Activated naive CD8-positive, alpha-beta T cell treated with anti-CD3 and anti-CD28 coated beads, Interleukin-2, amount 50 U/mL, for 24 hours (primary cell): ENCODE results near the gene CCL25.

Experiments used
- ATAC-seq: fragments of 150-1000 bp; cut with Tn5 transposase; one replicate; pipeline ENCODE4 v1.10.0; 2021
- DNase-seq: peaks from one replicate; pipeline ENCODE4 v3.0.0; 2021
- H3K27ac Mint-ChIP-seq: one replicate; pipeline ENCODE4 v1.8.0; 2021; ENCODE audit warnings: mild to moderate bottlenecking, mixed read lengths
- H3K27me3 Mint-ChIP-seq: one replicate; pipeline ENCODE4 v1.8.0; 2021; ENCODE audit warnings: mixed read lengths
- H3K36me3 Mint-ChIP-seq: one replicate; pipeline ENCODE4 v1.8.0; 2021; ENCODE audit warnings: low read depth, mixed read lengths
- H3K4me1 Mint-ChIP-seq: one replicate; pipeline ENCODE4 v1.8.0; 2021; ENCODE audit warnings: mixed read lengths
- H3K4me3 Mint-ChIP-seq: one replicate; pipeline ENCODE4 v1.8.0; 2021; ENCODE audit warnings: mild to moderate bottlenecking, moderate library complexity, mixed read lengths
- H3K9me3 Mint-ChIP-seq: one replicate; pipeline ENCODE4 v1.8.0; 2021; ENCODE audit warnings: mixed read lengths

The CCL25 gene

GRCh38 chr19:8034178-8034525 is 18.4 kb upstream of the CCL25 start:
- peaks cover 16% of the 10 kb centered on the region for H3K27me3 Mint-ChIP-seq
- no peak overlapping the region for H3K4me3 Mint-ChIP-seq
- no peaks in the 10 kb centered on the region for H3K4me1 Mint-ChIP-seq
- no peaks in the 10 kb centered on the region for H3K36me3 Mint-ChIP-seq
- no peak overlapping the region for H3K27ac Mint-ChIP-seq
- ATAC-seq (no peak), DNase-seq (no peak)
- H3K9me3 Mint-ChIP-seq: no peaks in the 10 kb centered on the region

DNA sequence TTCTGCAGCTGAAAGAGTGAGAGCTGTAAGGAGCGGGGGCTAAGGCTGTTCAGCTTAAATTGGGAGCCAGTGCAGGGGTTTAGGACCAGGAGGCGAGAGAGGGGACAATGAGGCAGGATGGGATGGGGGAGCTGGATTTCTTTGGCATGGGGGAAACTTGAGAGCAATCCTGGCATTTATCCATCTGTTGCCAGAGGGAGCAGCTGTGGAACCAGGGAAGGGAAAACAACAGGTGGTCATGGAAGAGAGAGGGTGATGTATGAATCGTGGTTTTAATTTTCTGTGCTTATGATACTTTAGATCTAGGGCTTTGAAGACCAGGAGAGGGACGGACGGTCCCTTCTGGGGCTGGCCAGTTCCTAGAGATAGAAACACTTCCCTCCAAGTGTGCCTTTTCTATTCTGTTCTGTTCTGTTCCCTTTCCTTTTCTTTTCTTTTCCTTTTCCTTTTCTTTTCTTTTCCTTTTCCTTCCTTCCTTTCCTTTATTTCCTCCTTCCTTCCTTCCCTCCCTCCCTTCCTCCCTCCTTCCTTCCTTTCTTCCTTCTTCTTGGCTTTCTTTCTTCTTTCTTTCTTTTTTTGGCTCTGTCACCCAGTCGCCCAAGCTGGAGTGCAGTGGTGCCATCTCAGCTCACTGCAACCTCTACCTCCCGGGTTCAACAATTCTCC is 16.0 kb upstream of the CCL25 start:
- DNase-seq: no peak
- no peak overlapping the region for H3K4me3 Mint-ChIP-seq
- no peaks in the 10 kb centered on the region for H3K9me3 Mint-ChIP-seq
- no peak overlapping the region for H3K27ac Mint-ChIP-seq
- H3K27me3 Mint-ChIP-seq: peaks cover 16% of the 10 kb centered on the region
- H3K36me3 Mint-ChIP-seq: no peaks in the 10 kb centered on the region
- H3K4me1 Mint-ChIP-seq: no peaks in the 10 kb centered on the region
- no peak for ATAC-seq

DNA sequence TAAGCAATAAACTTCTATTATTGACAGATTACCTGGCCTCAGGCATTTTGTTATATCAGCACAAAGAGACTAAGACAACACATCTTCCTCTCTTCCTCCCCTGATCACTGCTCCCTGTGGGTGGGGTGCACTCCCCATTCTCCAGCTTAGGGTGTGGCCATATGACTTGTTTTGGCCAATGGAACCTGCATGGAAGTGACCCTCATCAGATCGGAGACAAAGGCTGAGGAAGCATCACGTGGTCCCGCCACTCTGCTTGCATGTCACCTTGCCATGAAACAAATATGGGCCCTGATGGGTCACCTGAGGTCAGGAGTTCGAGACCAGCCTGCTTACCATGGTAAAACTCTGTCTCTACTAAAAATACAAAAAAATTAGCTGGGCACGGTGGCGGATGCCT is 13.7 kb upstream of the CCL25 start:
- ATAC-seq (no peak), DNase-seq (no peak)
- Mint-ChIP-seq H3K4me3 (no peak overlapping the region), H3K27ac (no peak overlapping the region), H3K36me3 (no peaks in the 10 kb centered on the region), H3K4me1 (no peaks in the 10 kb centered on the region), H3K27me3 (peaks cover 16% of the 10 kb centered on the region), H3K9me3 (no peaks in the 10 kb centered on the region)

- ATAC-seq: no peak
- Mint-ChIP-seq H3K36me3 (no peaks in the 10 kb centered on the region), H3K4me1 (no peaks in the 10 kb centered on the region), H3K27ac (no peak overlapping the region), H3K9me3 (no peaks in the 10 kb centered on the region), H3K4me3 (no peak overlapping the region), H3K27me3 (peaks cover 17% of the 10 kb centered on the region)
- DNase-seq: no peak
Measured at GRCh38 chr19:8039231-8039630, 13.3 kb upstream of the CCL25 start.

DNA sequence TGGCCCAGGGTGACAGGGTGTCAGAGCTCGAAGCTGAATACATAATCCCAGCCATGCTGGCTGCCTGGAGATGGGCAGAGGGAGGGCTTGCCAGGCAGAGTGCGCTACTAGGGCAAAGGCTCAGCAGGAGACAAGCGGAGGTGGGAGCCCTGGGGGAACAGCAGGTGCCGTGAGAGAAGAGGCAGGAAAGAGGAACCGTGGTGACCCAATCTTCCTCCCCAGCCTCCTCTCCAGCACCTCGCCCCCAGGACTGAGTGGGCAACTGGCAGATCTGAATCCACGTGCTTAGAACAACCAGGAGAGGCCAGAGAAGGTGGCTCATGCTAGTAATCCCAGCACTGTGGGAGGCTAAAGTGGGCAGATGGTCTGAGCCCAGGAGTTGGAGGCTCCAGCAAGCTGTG is 11.0 kb upstream of the CCL25 start:
- H3K4me1 Mint-ChIP-seq: no peaks in the 10 kb centered on the region
- H3K4me3 Mint-ChIP-seq: no peak overlapping the region
- no peak for ATAC-seq
- no peak overlapping the region for H3K27ac Mint-ChIP-seq
- no peaks in the 10 kb centered on the region for H3K36me3 Mint-ChIP-seq
- peaks cover 14% of the 10 kb centered on the region for H3K27me3 Mint-ChIP-seq
- H3K9me3 Mint-ChIP-seq: no peaks in the 10 kb centered on the region
- DNase-seq: no peak

- H3K36me3 Mint-ChIP-seq: no peaks in the 10 kb centered on the region
- ATAC-seq (no peak), DNase-seq (no peak)
- H3K4me1 Mint-ChIP-seq: no peaks in the 10 kb centered on the region
- H3K27me3 Mint-ChIP-seq: peaks cover 4% of the 10 kb centered on the region
- H3K4me3 Mint-ChIP-seq: no peak overlapping the region
- no peak overlapping the region for H3K27ac Mint-ChIP-seq
- no peaks in the 10 kb centered on the region for H3K9me3 Mint-ChIP-seq
Measured at GRCh38 chr19:8042900-8043299, 9.7 kb upstream of the CCL25 start.

DNA sequence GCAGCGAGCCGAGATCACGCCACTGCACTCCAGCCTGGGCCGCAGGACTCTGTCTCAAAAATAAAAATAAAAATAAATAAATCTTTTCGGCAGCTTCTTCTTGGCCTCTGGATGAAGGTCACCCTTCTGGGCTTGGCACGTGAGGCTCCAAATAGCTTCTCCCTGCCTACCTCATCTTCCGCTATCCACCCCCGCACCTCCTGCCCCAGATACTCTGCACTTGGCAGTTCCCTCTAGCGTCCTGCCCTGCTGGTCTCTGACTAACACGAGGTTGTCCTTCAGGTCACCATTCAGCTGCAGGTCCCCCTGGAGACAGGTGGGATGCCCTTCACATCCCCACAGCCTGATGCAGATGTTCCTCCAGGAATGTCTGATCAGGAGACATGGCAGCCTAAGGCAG is 8.5 kb upstream of the CCL25 start:
- H3K36me3 Mint-ChIP-seq: no peaks in the 10 kb centered on the region
- no peaks in the 10 kb centered on the region for H3K4me1 Mint-ChIP-seq
- H3K4me3 Mint-ChIP-seq: no peak overlapping the region
- no peak overlapping the region for H3K27ac Mint-ChIP-seq
- DNase-seq: no peak
- H3K27me3 Mint-ChIP-seq: peaks cover 4% of the 10 kb centered on the region
- no peaks in the 10 kb centered on the region for H3K9me3 Mint-ChIP-seq
- ATAC-seq: no peak

- H3K27me3 Mint-ChIP-seq: peaks cover 4% of the 10 kb centered on the region
- no peak for ATAC-seq
Measured at GRCh38 chr19:8045872-8046568, 6.5 kb upstream of the CCL25 start.

DNA sequence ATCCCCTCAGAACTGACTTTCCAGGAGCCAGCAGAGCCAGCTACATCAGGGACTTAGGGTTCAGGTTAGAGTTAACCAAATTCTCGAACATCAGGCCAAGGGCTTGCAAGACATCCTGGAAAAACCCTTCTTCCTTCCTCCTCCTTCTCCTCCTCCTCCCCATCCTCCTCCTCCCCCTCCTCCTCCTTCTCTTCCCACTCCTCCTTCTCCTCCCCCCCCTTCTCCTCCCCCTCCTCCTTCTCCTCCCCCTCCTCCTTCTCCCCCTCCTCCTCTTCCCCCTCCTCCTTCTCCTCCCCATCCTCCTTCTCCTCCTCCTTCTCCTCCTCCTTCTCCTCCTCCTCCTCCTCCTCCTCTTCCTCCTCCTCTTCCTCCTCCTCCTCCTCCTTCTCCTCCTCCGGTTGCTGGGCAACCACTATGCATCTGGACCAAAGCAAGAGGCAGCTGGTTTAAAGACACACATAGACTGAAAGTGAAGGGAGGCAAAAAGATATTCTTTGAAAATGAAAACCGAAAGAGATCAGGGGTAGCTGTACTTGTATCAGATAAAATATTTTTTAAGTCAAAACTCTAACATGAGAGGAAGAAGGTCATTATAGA is 5.9 kb upstream of the CCL25 start:
- Mint-ChIP-seq H3K27ac (no peak overlapping the region), H3K4me3 (no peak overlapping the region), H3K27me3 (peaks cover 4% of the 10 kb centered on the region), H3K9me3 (no peaks in the 10 kb centered on the region), H3K36me3 (no peaks in the 10 kb centered on the region), H3K4me1 (peaks cover 11% of the 10 kb centered on the region)
- ATAC-seq (no peak), DNase-seq (no peak)

More at GRCh38 chr19:8045872-8046568, 6.5 kb upstream of the CCL25 start:
- no peak overlapping the region for H3K27ac Mint-ChIP-seq
- H3K4me3 Mint-ChIP-seq: no peak overlapping the region
- H3K4me1 Mint-ChIP-seq: peaks cover 10% of the 10 kb centered on the region
- H3K9me3 Mint-ChIP-seq: no peaks in the 10 kb centered on the region
- no peak for DNase-seq
- no peaks in the 10 kb centered on the region for H3K36me3 Mint-ChIP-seq

DNA sequence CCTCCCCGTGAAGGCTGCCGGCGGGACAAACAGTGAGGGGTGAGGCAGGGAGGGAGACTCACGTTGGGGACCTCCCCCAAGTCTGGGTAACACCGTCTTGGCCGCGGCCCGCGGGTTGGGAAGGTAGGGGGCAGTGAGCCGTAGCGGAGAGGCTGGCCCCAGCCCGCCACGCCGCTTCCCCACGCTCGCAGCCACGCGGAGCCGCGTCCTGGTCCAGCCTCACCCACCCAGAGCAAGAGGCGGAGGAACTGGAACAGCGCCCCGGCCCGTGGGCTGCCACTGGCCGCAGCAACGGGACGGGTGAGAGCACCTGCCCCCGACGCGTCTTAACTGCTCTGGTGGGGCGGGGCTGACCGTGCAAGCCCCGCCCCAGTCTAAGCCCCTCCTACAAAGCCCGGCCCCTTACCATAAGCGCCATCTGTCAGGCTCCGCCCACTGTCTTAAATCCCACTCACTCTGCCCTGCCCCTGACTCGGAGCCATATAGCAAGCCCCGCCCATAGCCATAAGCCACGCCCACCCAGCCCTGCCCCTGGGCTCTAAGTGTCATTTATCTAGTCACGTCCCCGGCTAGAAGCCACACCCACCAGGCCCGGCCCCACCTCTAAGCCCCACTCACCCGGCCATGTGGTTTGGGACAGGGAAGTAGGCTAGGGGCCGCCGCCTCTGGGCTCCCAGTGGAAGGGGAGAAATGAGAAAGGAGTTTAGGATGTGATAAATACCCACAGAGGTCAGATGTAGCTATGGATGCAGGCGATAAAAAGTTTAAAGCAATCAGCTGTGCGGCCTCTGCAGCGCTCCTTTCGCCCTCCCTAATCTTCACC is 2.1 kb upstream of the CCL25 start:
- Mint-ChIP-seq H3K36me3 (no peaks in the 10 kb centered on the region), H3K4me1 (peaks cover 18% of the 10 kb centered on the region), H3K4me3 (peak overlapping the region; percentile 45), H3K27me3 (peaks cover 2% of the 10 kb centered on the region), H3K9me3 (no peaks in the 10 kb centered on the region), H3K27ac (no peak overlapping the region)
- DNase-seq (peak; percentile 96), ATAC-seq (peak; percentile 89)

DNA sequence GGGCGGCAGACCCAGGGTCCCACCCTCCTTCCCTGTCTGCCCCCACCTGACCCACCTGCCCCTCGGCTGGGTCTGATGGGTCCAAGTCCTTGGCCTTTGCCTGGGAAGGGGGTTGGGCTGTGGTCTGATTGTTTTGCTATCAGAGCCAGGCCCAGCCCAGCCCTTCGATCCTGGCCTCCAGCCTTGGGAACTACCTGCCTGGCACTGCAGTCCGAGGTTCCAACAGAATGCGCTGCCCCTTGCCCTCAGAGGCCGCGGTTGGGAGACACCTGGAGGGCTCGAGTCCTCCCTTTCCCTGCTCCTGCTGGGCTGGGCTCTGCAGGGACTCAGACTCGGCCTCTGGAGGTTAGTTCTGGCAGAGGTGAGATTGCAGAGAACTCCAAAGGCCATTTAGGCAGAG is 1.6 kb downstream of the CCL25 start:
- DNase-seq (no peak), ATAC-seq (no peak)
- Mint-ChIP-seq H3K27me3 (no peaks in the 10 kb centered on the region), H3K27ac (no peak overlapping the region), H3K4me1 (peaks cover 18% of the 10 kb centered on the region), H3K9me3 (no peaks in the 10 kb centered on the region), H3K36me3 (no peaks in the 10 kb centered on the region), H3K4me3 (no peak overlapping the region)

- DNase-seq (no peak), ATAC-seq (no peak)
- Mint-ChIP-seq H3K4me3 (no peak overlapping the region), H3K36me3 (no peaks in the 10 kb centered on the region), H3K9me3 (no peaks in the 10 kb centered on the region), H3K27me3 (no peaks in the 10 kb centered on the region), H3K27ac (no peak overlapping the region), H3K4me1 (peaks cover 8% of the 10 kb centered on the region)
Measured at GRCh38 chr19:8056533-8056932, 4.0 kb downstream of the CCL25 start.

GRCh38 chr19:8057545-8058270 is 5.1 kb downstream of the CCL25 start:
- Mint-ChIP-seq H3K36me3 (no peaks in the 10 kb centered on the region), H3K9me3 (no peaks in the 10 kb centered on the region), H3K4me1 (no peaks in the 10 kb centered on the region), H3K27ac (no peak overlapping the region), H3K27me3 (no peaks in the 10 kb centered on the region), H3K4me3 (no peak overlapping the region)
- no peak for ATAC-seq
- no peak for DNase-seq
